T-helper 17 cell (primary cell): ENCODE results near the gene CAMP. TPM values are rescaled to one million over a fixed set of nuclear protein-coding genes. Genes with fewer than 3 reads are reported as not detected.

Source experiments
- ATAC-seq: fragments of 150-1000 bp; cut with Tn5 transposase; 2 replicates; pipeline ENCODE4 v1.10.0; 2021; ENCODE audit warnings: mild to moderate bottlenecking, moderate library complexity
- DNase-seq, 3 donors: peaks; one replicate each; pipeline versions ENCODE4 v3.0.0 to v3.0.0-alpha.2; 2020 to 2021
- H3K9me3 ChIP-seq: one replicate; pipeline ENCODE4 v1.7.0; 2013; ENCODE audit warnings: low read length, mild to moderate bottlenecking; ENCODE audit not compliant: control insufficient read depth, poor library complexity, severe bottlenecking
- H3K27ac Mint-ChIP-seq: one replicate; pipeline ENCODE4 v1.8.0; 2022; ENCODE audit warnings: mild to moderate bottlenecking, moderate library complexity, mixed read lengths
- H3K27me3 Mint-ChIP-seq: one replicate; pipeline ENCODE4 v1.8.0; 2022; ENCODE audit warnings: mixed read lengths
- H3K36me3 Mint-ChIP-seq: one replicate; pipeline ENCODE4 v1.8.0; 2022; ENCODE audit warnings: low read depth, mixed read lengths
- H3K4me1 Mint-ChIP-seq: one replicate; pipeline ENCODE4 v1.8.0; 2022; ENCODE audit warnings: mild to moderate bottlenecking, mixed read lengths
- H3K4me3 Mint-ChIP-seq: one replicate; pipeline ENCODE4 v1.8.0; 2022; ENCODE audit warnings: mild to moderate bottlenecking, moderate library complexity, mixed read lengths
- total RNA-seq, 4 donors: library from RNA in 2 of 4; stranded (reverse) in 2 of 4; gene quantifications; one replicate each; pipeline ENCODE4 v1.2.3 and lab custom pipeline; 2022 to 2026

CAMP gene, protein sequence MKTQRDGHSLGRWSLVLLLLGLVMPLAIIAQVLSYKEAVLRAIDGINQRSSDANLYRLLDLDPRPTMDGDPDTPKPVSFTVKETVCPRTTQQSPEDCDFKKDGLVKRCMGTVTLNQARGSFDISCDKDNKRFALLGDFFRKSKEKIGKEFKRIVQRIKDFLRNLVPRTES
- total RNA-seq (not detected), total RNA-seq (lab: John Stamatoyannopoulos, UW) (0 reads per million in 2 donors)

GRCh38 chr3:48222616-48223513, at the start of gene CAMP:
Gene CAMP (plus strand): TSS chr3:48223495. CDS start chr3:48223512, 17 bp downstream.
- peaks cover 4% of the 10 kb centered on the region for H3K27me3 Mint-ChIP-seq
- ATAC-seq (peak; percentile 53), DNase-seq (no peak)
- no peak within 1 kb of the TSS for H3K27ac Mint-ChIP-seq
- H3K4me1 Mint-ChIP-seq: peaks cover 5% of the 10 kb centered on the region
- no peaks in the 10 kb centered on the region for H3K9me3 ChIP-seq
- H3K36me3 Mint-ChIP-seq: no peaks in the 10 kb centered on the region
- no peak within 1 kb of the TSS for H3K4me3 Mint-ChIP-seq

DNA sequence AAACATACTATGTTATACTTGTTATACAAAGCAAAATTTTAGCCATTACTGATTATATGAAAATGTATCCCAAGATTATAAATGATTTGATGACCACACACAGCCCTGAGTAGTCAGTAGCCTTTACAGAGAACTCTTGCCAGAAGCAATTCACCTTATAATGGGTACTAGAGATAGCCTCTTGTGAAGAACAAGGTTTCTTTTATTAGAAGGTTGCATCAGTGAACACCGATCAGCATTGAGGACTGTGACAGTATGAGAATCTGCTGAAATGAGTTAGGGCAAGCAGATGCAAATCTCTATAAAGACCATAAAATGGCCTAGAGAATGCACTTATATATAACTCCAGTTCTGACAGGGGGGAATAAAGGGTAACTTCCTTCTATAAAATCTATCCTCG, 45.2 kb upstream of the CAMP start:
- no peaks in the 10 kb centered on the region for H3K9me3 ChIP-seq
- ATAC-seq (no peak), DNase-seq (no peak)
- Mint-ChIP-seq H3K27me3 (no peaks in the 10 kb centered on the region), H3K27ac (no peak overlapping the region), H3K4me3 (no peak overlapping the region), H3K4me1 (no peaks in the 10 kb centered on the region), H3K36me3 (no peaks in the 10 kb centered on the region)

DNA sequence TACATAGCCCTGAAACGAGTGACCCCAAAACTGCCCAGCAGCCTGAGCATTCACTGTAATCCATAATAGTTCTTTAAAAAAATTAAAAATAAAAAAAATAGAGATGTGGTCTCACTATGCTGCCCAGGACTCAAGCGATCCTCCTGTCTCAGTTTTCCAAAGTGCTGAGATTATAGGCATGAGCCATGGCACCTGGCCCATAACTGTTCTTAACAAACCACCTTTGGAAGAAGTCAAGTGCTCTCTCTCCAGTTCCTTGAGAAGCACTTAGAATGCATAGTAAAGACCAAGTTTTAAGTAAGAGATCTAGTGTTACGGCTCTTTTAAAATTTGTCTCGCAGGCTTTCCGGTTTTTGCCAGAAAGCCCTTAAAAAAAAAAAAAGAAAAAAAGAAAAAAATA, 43.3 kb upstream of the CAMP start:
- no peaks in the 10 kb centered on the region for H3K36me3 Mint-ChIP-seq
- H3K4me3 Mint-ChIP-seq: no peak overlapping the region
- no peaks in the 10 kb centered on the region for H3K4me1 Mint-ChIP-seq
- no peak overlapping the region for H3K27ac Mint-ChIP-seq
- no peak for DNase-seq
- no peak for ATAC-seq
- no peaks in the 10 kb centered on the region for H3K9me3 ChIP-seq
- no peaks in the 10 kb centered on the region for H3K27me3 Mint-ChIP-seq

GRCh38 chr3:48180531-48181253, 42.6 kb upstream of the CAMP start:
- H3K9me3 ChIP-seq: no peaks in the 10 kb centered on the region
- no peaks in the 10 kb centered on the region for H3K27me3 Mint-ChIP-seq
- ATAC-seq: no peak
- DNase-seq: no peak
- no peaks in the 10 kb centered on the region for H3K36me3 Mint-ChIP-seq
- H3K27ac Mint-ChIP-seq: no peak overlapping the region
- no peak overlapping the region for H3K4me3 Mint-ChIP-seq
- no peaks in the 10 kb centered on the region for H3K4me1 Mint-ChIP-seq

DNA sequence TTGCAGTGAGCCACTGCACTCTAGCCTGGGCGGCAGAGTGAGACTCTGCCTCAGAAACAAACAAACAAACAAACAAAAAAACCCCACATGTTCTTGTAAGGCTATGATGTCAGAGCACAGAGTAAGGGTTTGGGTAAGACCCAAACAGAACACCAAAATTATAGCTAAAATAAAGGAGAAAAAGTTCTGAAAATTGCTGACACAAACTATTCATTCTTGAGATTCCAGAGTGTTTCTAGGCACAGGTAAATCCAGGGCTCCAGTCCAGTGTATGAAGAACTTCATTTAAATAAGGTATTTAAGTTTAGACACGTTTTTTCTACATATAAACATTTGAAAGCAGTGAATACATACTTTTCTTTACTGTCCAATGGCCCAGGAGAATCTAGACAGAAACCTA, 39.0 kb upstream of the CAMP start:
- no peak overlapping the region for H3K27ac Mint-ChIP-seq
- no peak overlapping the region for H3K4me3 Mint-ChIP-seq
- no peak for ATAC-seq
- DNase-seq: no peak
- peaks cover 13% of the 10 kb centered on the region for H3K4me1 Mint-ChIP-seq
- no peaks in the 10 kb centered on the region for H3K9me3 ChIP-seq
- H3K36me3 Mint-ChIP-seq: no peaks in the 10 kb centered on the region
- H3K27me3 Mint-ChIP-seq: peaks cover 11% of the 10 kb centered on the region

GRCh38 chr3:48185129-48185528, 38.2 kb upstream of the CAMP start:
- Mint-ChIP-seq H3K4me3 (no peak overlapping the region), H3K4me1 (peaks cover 13% of the 10 kb centered on the region), H3K27me3 (peaks cover 11% of the 10 kb centered on the region), H3K36me3 (no peaks in the 10 kb centered on the region), H3K27ac (no peak overlapping the region)
- ATAC-seq (no peak), DNase-seq (no peak)
- no peaks in the 10 kb centered on the region for H3K9me3 ChIP-seq

DNA sequence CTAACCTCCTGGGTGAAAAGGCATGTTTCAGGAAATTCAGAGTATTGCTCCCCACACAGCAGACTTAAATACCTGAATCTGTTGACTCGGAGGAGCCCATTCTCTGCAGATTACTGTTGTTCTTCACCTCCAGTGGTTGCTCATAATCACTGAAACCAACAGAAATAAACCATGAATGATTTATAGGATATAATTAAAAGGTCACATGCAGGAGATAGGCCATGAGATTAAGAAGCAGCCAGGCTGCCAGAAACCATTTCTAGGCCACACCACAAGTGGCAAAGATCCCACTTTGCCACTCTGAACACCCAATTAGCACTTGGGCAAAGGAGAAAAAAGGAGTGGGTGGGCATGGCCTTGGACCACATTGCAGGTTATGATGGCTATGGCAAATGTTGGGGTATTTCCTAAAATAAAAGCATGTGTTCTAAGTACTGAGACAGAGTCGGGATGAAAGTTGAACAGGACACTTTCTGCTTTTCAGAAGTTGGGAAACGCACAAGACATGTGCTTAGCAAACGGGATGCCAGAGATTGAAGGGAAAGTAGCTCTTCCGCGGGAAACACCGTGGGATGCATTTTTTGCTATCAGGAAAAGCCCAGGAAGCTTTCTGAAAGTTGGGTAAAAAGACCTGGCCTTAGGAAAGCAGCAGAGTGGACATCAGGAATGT, 36.5 kb upstream of the CAMP start:
- H3K4me3 Mint-ChIP-seq: peak overlapping the region; percentile 85
- H3K27ac Mint-ChIP-seq: peak overlapping the region; percentile 51
- ATAC-seq (no peak), DNase-seq (no peak)
- H3K36me3 Mint-ChIP-seq: no peaks in the 10 kb centered on the region
- no peaks in the 10 kb centered on the region for H3K9me3 ChIP-seq
- H3K27me3 Mint-ChIP-seq: peaks cover 11% of the 10 kb centered on the region
- H3K4me1 Mint-ChIP-seq: peaks cover 13% of the 10 kb centered on the region

GRCh38 chr3:48187301-48187578, 36.1 kb upstream of the CAMP start:
- H3K36me3 Mint-ChIP-seq: no peaks in the 10 kb centered on the region
- H3K27ac Mint-ChIP-seq: no peak overlapping the region
- no peak for ATAC-seq
- peaks cover 11% of the 10 kb centered on the region for H3K27me3 Mint-ChIP-seq
- H3K9me3 ChIP-seq: no peaks in the 10 kb centered on the region
- peak overlapping the region; percentile 85 for H3K4me3 Mint-ChIP-seq
- peaks cover 13% of the 10 kb centered on the region for H3K4me1 Mint-ChIP-seq
- DNase-seq: no peak

- DNase-seq: peak in 2 of 3 donors; percentile 29 to 31
- Mint-ChIP-seq H3K4me3 (peak overlapping the region; percentile 96), H3K27me3 (peaks cover 11% of the 10 kb centered on the region), H3K27ac (no peak overlapping the region), H3K4me1 (peaks cover 13% of the 10 kb centered on the region), H3K36me3 (no peaks in the 10 kb centered on the region)
- peak; percentile 13 for ATAC-seq
- no peaks in the 10 kb centered on the region for H3K9me3 ChIP-seq
Measured at GRCh38 chr3:48187579-48188265, 35.6 kb upstream of the CAMP start.

- H3K9me3 ChIP-seq: no peaks in the 10 kb centered on the region
- H3K36me3 Mint-ChIP-seq: no peaks in the 10 kb centered on the region
- H3K27me3 Mint-ChIP-seq: peaks cover 11% of the 10 kb centered on the region
- peak within 1 kb of the TSS; percentile 96 for H3K4me3 Mint-ChIP-seq
- ATAC-seq (peak; percentile 99), DNase-seq (peak; percentile 79 to 91 (median 83))
- H3K27ac Mint-ChIP-seq: peak within 1 kb of the TSS; percentile 8
- H3K4me1 Mint-ChIP-seq: peaks cover 13% of the 10 kb centered on the region
Measured at GRCh38 chr3:48188266-48189201, 34.8 kb upstream of the CAMP start, which contains the start of gene CDC25A. Gene CDC25A (minus strand): TSS chr3:48188417. CDS start chr3:48187947, 470 bp downstream.

- H3K4me3 Mint-ChIP-seq: no peak overlapping the region
- no peak for ATAC-seq
- peaks cover 15% of the 10 kb centered on the region for H3K27me3 Mint-ChIP-seq
- no peaks in the 10 kb centered on the region for H3K36me3 Mint-ChIP-seq
- no peak overlapping the region for H3K27ac Mint-ChIP-seq
- DNase-seq: no peak
- H3K4me1 Mint-ChIP-seq: peaks cover 13% of the 10 kb centered on the region
- H3K9me3 ChIP-seq: no peaks in the 10 kb centered on the region
Measured at GRCh38 chr3:48189321-48189720, 34.0 kb upstream of the CAMP start.

GRCh38 chr3:48190911-48191310, 32.4 kb upstream of the CAMP start:
- H3K27ac Mint-ChIP-seq: no peak overlapping the region
- no peak for DNase-seq
- H3K36me3 Mint-ChIP-seq: no peaks in the 10 kb centered on the region
- ATAC-seq: no peak
- H3K27me3 Mint-ChIP-seq: peaks cover 16% of the 10 kb centered on the region
- H3K4me3 Mint-ChIP-seq: no peak overlapping the region
- H3K9me3 ChIP-seq: no peaks in the 10 kb centered on the region
- peaks cover 13% of the 10 kb centered on the region for H3K4me1 Mint-ChIP-seq
